ENCODE measurements around the gene TBX4.

DNA sequence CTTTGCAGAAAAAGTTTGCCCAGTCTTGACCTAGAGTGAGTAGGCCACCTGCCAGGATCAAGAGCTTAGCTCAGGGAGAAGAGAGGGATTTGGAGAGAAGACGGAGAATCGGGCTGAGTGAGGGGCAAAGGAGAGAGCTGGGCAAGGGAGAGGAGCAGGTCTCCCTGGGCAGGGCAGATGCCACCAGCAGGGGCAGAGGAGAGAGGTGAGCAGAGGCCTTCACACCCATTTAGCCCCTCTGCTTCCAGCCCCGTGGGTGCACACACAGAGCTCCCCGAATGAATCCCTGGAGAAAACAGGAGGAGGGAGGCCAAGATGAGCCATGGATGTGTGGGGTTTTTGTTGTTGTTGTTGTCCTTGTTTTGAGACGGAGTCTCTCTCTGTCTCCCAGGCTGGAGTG, 29.2 kb downstream of the TBX4 start:
- TF ChIP-seq EZH2 (IDR thresholded peaks at IDR 0.05; ENCODE audit: insufficient read depth, poor library complexity, severe bottlenecking) (no peak), EZH2phosphoT487 (IDR thresholded peaks at IDR 0.05; ENCODE audit: insufficient read depth, low read depth) (no peak)
